ENCODE data around the gene LRRC18.

LRRC18 gene

GRCh38 chr10:48939790-48940325 lies at the start of gene LRRC18:
LRRC18 (minus strand) TSS chr10:48939840; CDS start chr10:48914155, 25,685 bp downstream.
- no peak for DNase-seq

GRCh38 chr10:48985621-48986158 lies 46.0 kb upstream of the LRRC18 start:
- DNase-seq: no peak

- DNase-seq: no peak
Observed at GRCh38 chr10:48983648-48984351, 44.2 kb upstream of the LRRC18 start.

DNA sequence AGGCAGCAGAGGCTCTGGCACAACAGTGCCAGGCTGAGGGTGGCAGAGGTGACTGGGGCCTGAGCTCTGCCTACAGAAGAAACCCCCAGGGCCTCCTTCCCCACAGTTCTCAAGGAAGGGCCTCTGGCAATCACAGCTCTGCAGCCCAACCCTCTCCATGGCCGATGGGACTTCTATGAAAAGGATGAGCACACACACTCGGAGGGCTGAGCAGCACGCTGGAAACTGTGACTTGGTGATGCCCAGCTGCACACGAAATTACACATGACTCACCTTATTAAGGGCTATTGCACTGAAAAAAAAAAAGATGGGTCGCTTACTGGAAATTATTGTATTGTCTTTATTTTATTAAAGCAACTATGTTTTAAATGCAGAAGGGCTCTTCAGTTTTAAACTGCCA lies 42.9 kb upstream of the LRRC18 start:
- no peak for DNase-seq

DNA sequence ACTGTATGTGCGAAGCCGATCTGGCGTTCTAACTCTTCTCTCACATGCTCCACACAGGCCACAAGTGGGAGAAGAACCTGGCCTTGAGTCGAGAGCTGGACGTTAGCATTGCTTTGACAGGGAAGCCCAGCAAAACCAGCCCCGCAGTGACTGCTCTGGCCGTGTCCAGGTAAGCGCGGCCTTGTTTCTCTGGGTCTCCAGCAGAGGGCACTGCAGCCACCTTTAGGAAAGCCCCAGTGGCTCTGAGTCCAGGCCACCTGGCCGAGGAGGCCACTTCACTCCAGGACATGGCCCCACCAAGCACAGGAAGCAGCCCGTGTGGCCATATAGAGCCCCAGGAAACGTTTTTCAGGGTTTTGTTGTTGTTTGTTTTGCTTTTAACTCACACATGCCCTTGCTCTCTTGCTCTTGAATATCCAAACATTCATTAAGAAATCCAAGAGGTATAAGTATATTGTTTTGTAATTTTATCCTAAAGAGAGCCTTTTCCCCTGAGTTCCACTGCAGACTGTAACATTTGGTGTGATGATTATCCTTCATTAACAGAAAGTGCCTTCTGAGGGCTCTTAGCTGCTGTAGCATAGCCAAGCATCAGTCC lies 41.8 kb upstream of the LRRC18 start:
- DNase-seq: peak; percentile 27 to 51

DNA sequence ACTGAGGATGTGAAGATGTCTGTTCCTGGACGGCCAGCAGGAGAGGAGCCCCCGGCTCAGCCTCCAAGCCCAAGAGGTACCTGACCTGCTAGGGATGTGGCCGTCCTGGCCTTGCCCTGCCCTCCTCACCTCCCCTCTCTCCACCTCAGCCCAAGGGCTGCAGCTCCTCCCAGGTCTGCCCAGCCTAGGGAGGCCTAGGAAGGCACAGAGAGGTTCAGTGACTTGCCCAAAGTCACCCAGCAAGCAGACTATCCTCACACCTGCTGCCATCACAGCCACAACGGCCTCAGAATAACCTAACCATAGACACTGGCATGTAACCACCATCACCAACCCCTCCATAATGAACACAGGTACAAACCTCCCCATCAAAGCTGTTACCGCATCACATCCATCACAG lies 38.7 kb upstream of the LRRC18 start:
- DNase-seq: no peak

DNA sequence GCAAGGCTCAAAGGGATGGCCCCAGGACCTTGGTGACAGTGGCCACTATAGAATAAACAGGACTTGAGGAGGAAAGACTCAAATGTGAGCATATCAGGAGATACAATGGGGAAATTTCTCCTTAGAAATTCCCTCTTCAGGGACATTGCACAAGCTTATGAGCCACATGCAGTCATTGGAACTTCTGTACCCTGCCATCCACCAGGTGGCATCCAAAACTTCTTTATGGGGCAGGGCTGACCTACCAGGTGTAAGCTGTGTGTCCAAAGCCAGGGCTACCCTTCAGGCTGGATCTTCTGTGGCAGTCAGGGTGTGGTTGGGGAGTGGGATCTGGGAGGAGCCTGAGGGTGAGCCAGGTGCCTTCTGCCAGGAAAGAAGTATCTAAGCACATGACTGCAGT lies 36.6 kb upstream of the LRRC18 start:
- DNase-seq: peak in 1 of 2 donors; percentile 6

DNA sequence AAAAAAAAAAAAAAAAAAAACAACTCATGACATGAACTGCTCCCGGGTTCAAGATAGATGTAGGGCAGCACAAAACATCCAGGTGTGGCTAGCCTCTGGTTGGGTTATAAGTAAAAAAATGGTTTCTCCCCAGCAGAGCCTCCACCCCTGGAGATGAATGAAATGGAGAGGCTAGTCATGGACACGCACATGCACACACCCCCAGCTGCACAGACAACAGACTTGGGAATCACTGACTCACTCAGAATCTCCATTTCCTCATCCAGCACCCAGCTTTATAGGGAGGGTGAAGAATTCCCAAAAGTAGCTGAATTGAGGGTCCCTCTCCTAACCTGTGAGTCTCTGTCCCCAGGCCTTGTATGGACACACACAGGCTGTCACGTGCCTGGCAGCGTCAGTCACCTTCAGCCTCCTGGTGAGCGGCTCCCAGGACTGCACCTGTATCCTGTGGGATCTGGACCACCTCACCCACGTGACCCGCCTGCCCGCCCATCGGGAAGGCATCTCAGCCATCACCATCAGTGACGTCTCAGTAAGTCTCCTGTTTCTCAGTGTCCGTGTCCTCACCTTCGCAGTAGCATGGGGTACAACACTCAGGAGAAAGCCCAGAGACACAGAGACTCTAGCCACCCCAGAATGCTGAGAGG lies 35.0 kb upstream of the LRRC18 start:
- no peak for DNase-seq

- DNase-seq: no peak
Observed at GRCh38 chr10:48973065-48973464, 33.4 kb upstream of the LRRC18 start.

GRCh38 chr10:48970654-48971053 lies 31.0 kb upstream of the LRRC18 start:
- DNase-seq: no peak

- DNase-seq: no peak
Observed at GRCh38 chr10:48970046-48970445, 30.4 kb upstream of the LRRC18 start.

DNA sequence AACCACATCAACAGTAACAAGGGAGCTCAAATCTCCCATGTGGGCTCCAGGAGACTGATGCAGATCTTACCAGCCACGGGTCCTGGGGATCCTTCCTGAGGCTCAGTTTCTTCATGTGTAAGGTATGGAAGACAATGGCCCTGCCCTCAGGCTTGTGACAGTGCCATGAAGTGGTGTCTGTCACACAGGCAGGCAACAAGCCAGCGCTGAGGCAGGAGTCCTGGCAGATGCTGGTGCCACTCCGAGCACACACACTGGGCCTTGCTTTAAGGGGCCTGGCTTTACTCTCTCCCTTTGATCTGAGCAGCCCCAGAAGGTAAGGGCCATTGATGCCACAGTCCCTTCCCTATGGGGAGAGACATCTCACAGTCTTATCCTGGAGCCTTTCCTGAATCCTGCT lies 28.4 kb upstream of the LRRC18 start:
- no peak for DNase-seq

DNA sequence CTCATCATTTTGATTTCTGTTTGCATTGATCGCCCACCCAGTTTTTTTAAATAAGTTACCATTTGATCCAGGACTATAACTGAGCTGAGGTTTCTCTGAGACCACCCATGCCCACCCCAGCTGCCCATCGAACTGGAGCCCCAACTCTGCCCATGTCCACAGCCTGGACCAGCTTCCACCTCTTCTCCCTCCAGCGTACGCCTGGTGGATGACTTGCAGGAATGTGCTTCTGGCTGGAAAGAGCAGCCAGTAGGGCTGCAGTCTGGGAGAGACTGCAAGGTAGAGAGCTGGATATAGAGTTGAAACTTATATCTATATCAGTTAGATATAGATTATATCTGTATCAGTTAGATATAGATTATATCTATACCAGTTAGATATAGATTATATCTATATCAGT lies 25.8 kb upstream of the LRRC18 start:
- no peak for DNase-seq

- no peak for DNase-seq
Observed at GRCh38 chr10:48964038-48964437, 24.4 kb upstream of the LRRC18 start.

GRCh38 chr10:48958598-48959190 lies 19.1 kb upstream of the LRRC18 start:
- no peak for DNase-seq

GRCh38 chr10:48957361-48958151 lies 17.9 kb upstream of the LRRC18 start:
- no peak for DNase-seq

DNA sequence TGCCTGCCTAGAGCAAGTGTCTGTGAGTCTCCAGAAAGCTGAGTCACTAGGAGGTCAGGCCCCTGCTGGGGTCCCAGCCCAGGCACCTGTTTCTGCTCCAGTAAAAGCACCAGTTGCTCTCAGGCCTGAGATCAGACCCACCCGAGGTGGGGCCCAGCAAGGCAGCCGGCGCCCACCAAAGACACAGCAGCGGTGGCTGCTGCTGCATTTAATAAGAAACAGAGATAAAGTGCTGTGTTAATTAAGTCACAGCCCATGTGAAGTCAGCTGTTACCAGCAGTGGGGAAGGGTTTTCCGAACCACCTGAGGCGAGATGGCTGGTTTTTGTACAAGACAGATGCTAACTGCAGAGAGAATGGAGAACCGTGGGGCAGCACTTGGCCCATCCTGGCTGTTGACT lies 12.1 kb upstream of the LRRC18 start:
- DNase-seq: no peak

GRCh38 chr10:48948470-48949037 lies 8.9 kb upstream of the LRRC18 start:
- DNase-seq: no peak

GRCh38 chr10:48947690-48948469 lies 8.2 kb upstream of the LRRC18 start:
- DNase-seq: no peak

DNA sequence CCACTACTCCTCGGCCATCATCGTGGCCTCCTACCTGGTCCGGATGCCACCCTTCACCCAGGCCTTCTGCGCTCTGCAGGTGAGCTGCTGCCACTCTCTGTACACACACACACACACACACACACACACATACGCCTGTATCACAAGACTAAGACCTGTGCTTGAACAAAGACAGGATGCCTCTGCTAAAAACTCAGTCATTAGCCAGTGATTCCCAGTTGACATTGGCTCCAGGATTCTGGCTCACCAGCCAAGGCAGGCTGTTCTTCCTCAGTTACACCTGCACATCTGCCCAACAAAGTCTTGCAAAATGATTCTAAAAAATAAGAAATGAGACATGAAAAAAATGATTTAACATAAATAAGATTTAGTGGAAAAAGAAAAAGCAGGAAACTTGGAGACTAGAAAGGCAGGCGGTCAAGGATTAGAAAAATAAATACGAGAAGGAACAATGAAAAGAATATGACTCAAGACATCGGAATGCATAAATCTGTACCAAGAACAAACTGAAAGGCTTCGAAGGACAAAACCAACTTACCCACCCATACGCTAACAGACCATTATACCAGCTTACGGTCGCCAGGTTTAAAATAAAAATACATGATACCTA lies 7.4 kb upstream of the LRRC18 start:
- no peak for DNase-seq

GRCh38 chr10:48946332-48946731 lies 6.7 kb upstream of the LRRC18 start:
- no peak for DNase-seq

All from stimulated activated CD4-positive, alpha-beta T cell treated with anti-CD3 and anti-CD28 coated beads, Interleukin-2, amount 100 ng/mL, for 24 hours (primary cell).